ENCODE results near the gene SCO2.

Gene SCO2

DNA sequence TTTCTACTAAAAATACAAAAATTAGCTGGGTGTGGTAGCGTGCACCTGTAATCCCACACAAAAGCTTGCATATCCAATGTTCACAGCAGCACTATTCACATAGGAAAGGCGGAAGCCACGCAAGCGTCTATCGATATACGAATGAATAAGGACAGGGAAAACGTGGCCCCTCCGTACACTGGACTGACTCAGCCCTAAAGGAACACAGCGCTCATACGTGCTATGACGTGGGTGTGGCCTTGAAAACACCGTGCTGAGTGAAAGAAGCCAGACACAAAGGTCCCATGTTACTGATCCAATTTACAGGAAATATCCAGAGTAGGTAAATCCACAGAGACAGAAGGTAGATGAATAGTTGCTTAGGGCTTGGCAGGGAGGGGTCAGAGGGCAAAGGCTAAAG lies 24.9 kb downstream of the SCO2 start (continued):
- no peak for TF ChIP-seq ZBTB10 (tag by site-specific recombination; IDR thresholded peaks at IDR 0.05)

DNA sequence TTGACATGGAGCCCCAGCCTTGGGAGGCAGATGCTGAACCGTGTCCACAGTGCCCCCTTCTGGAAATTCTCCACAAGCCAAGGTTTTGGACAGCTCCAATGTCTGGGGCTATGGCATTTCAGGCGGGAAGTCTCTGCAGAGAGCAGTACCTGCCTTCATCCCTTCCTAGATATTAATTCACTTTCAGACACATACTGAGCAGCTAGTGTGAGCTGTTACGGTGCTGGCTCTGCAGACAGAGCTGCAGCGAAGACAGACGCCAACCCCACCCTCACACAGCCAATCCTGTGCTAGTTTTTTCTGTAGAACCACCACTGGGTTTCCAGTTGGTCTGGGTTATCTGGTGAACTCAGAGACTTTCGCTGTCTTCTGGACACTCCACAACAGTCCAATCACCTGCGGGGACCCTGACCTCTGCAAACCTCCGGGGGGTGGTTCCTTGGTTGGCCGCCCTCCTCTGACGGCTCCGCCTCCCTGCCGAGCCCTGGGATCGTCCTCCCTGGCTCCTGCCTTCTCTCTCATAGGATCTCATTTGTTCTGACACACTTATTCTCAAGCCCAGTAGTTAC lies 27.0 kb downstream of the SCO2 start:
- POLR2A ChIA-PET = interaction anchor here (0.6 to 3.8 kb wide), 10 partner anchors 9 to 256 kb away, joined by 3 to 33 read pairs (median 4); partner anchors contain the start of genes CHKB, HDAC10, LMF2 and MIOX
- no peaks in the 10 kb centered on the region for H3K4me1 ChIP-seq (ENCODE audit: control insufficient read depth, insufficient read depth, low read length)
- TF ChIP-seq ZNF514 (tag by site-specific recombination; IDR thresholded peaks at IDR 0.05) = no peak
- no peak for TF ChIP-seq ZFP3 (tag by site-specific recombination; IDR thresholded peaks at IDR 0.05; ENCODE audit: low read depth)
- TF ChIP-seq, protein P1, sequence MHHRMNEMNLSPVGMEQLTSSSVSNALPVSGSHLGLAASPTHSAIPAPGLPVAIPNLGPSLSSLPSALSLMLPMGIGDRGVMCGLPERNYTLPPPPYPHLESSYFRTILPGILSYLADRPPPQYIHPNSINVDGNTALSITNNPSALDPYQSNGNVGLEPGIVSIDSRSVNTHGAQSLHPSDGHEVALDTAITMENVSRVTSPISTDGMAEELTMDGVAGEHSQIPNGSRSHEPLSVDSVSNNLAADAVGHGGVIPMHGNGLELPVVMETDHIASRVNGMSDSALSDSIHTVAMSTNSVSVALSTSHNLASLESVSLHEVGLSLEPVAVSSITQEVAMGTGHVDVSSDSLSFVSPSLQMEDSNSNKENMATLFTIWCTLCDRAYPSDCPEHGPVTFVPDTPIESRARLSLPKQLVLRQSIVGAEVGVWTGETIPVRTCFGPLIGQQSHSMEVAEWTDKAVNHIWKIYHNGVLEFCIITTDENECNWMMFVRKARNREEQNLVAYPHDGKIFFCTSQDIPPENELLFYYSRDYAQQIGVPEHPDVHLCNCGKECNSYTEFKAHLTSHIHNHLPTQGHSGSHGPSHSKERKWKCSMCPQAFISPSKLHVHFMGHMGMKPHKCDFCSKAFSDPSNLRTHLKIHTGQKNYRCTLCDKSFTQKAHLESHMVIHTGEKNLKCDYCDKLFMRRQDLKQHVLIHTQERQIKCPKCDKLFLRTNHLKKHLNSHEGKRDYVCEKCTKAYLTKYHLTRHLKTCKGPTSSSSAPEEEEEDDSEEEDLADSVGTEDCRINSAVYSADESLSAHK (tag by site-specific recombination; IDR thresholded peaks at IDR 0.05) = no peak
- TF ChIP-seq ZBTB20 (tag by site-specific recombination; IDR thresholded peaks at IDR 0.05) = peak; percentile 81
- no peak for TF ChIP-seq ZNF423 (tag by site-specific recombination; IDR thresholded peaks at IDR 0.05)
- TF ChIP-seq ZSCAN18 (tag by site-specific recombination; IDR thresholded peaks at IDR 0.05) = no peak
- TF ChIP-seq ZXDB (tag by site-specific recombination; IDR thresholded peaks at IDR 0.05) = 0 out of 2 replicates have a peak, but pooled peaks have one; percentile 28
- TF ChIP-seq ZNF510 (tag by site-specific recombination; IDR thresholded peaks at IDR 0.05; ENCODE audit: insufficient replicate concordance) = no peak
- peak; percentile 36; the same call in 1 of the 2 replicates for TF ChIP-seq ZNF629 (tag by site-specific recombination; IDR thresholded peaks at IDR 0.05)
- no peak; the same call in 1 of the 2 replicates for TF ChIP-seq ZNF513 (tag by site-specific recombination; IDR thresholded peaks at IDR 0.05)
- no peak for TF ChIP-seq ZNF37A (tag by site-specific recombination; IDR thresholded peaks at IDR 0.05)
- no peak for TF ChIP-seq ZNF777 (tag by site-specific recombination; IDR thresholded peaks at IDR 0.05; ENCODE audit: borderline replicate concordance)
- TF ChIP-seq, protein P2, sequence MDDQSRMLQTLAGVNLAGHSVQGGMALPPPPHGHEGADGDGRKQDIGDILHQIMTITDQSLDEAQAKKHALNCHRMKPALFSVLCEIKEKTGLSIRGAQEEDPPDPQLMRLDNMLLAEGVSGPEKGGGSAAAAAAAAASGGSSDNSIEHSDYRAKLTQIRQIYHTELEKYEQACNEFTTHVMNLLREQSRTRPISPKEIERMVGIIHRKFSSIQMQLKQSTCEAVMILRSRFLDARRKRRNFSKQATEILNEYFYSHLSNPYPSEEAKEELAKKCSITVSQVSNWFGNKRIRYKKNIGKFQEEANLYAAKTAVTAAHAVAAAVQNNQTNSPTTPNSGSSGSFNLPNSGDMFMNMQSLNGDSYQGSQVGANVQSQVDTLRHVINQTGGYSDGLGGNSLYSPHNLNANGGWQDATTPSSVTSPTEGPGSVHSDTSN (CRISPR knock-in tag; IDR thresholded peaks at IDR 0.05) = no peak
- TF ChIP-seq SALL2 (tag by site-specific recombination; IDR thresholded peaks at IDR 0.05; ENCODE audit: borderline replicate concordance) = no peak
- peak; percentile 55 for TF ChIP-seq IKZF3 (tag by site-specific recombination; IDR thresholded peaks at IDR 0.05)
- TF ChIP-seq ZNF175 (tag by site-specific recombination; IDR thresholded peaks at IDR 0.05) = no peak
- no peak for TF ChIP-seq ZNF707 (tag by site-specific recombination; IDR thresholded peaks at IDR 0.05)
- no peak for TF ChIP-seq ZNF202 (tag by site-specific recombination; IDR thresholded peaks at IDR 0.05; ENCODE audit: borderline replicate concordance)
- no peak for TF ChIP-seq ZNF239 (tag by site-specific recombination; IDR thresholded peaks at IDR 0.05)
- TF ChIP-seq, protein P3, sequence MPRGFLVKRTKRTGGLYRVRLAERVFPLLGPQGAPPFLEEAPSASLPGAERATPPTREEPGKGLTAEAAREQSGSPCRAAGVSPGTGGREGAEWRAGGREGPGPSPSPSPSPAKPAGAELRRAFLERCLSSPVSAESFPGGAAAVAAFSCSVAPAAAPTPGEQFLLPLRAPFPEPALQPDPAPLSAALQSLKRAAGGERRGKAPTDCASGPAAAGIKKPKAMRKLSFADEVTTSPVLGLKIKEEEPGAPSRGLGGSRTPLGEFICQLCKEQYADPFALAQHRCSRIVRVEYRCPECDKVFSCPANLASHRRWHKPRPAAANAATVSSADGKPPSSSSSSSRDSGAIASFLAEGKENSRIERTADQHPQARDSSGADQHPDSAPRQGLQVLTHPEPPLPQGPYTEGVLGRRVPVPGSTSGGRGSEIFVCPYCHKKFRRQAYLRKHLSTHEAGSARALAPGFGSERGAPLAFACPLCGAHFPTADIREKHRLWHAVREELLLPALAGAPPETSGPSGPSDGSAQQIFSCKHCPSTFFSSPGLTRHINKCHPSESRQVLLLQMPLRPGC (tag by site-specific recombination; IDR thresholded peaks at IDR 0.05) = no peak
- peak; percentile 75 for TF ChIP-seq GLIS2 (tag by site-specific recombination; IDR thresholded peaks at IDR 0.05)
- no peak for TF ChIP-seq KLF10 (tag by site-specific recombination; IDR thresholded peaks at IDR 0.05)
- no peak for TF ChIP-seq ZFP69B (tag by site-specific recombination; IDR thresholded peaks at IDR 0.05)
- no peak for TF ChIP-seq KLF16 (tag by site-specific recombination; IDR thresholded peaks at IDR 0.05)

More for the DNA sequence above, 27.0 kb downstream of the SCO2 start:
- Histone ChIP-seq H3K27ac (ENCODE audit: extremely low read depth, low read depth, low read length) (no peak overlapping the region; the same call in 1 of the 2 replicates), H3K36me3 (ENCODE audit: control insufficient read depth in 2 of 2, insufficient read depth in 1 of 2, low read length in 2 of 2) (peaks cover 0 to 14% of the 10 kb centered on the region in 2 experiments; a peak in 1 of 3 replicates), H3K4me3 (ENCODE audit: low read depth, low read length) (no peak overlapping the region), H3K9me3 (ENCODE audit: control insufficient read depth, insufficient read depth, low read depth, low read length) (no peaks in the 10 kb centered on the region)
- CTCF ChIA-PET = interaction anchor here (0.6 to 3.7 kb wide), 32 partner anchors 8 to 410 kb away, joined by 3 to 24 read pairs (median 4); partner anchors contain the start of genes ADM2, HDAC10, LMF2 and MIOX
